NCI-H345 (cell line): Measurements from ENCODE around the gene PNPLA7.
"Not testable (repeated sequence)": the region's sequence is repeated elsewhere in the genome, so short reads cannot be mapped to it uniquely, and the experiment has no call there.

Source experiments
- DNase-seq: peaks from one replicate; lab custom pipeline; 2025; lab: John Stamatoyannopoulos, UW

PNPLA7 gene

DNA sequence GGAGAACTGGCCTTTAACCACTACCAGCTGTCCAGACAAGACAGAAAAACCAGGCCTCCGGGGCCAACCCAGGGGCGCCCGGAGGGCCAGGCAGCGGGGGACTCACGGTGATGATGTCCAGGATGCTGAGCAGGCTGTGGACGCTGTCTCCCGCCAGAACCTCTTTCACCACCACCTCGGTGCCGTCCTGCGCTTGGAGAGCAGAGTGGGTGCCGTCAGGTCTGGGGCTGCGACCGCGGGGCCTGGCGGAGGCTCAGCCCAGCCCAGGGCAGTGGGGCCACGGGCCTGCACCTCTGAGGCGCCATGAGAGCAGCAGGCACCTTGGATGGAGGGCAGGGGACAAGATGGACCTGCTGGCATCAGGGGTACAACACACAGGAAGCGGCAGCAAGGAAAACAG, 9.7 kb downstream of the PNPLA7 start:
- DNase-seq: no peak

DNA sequence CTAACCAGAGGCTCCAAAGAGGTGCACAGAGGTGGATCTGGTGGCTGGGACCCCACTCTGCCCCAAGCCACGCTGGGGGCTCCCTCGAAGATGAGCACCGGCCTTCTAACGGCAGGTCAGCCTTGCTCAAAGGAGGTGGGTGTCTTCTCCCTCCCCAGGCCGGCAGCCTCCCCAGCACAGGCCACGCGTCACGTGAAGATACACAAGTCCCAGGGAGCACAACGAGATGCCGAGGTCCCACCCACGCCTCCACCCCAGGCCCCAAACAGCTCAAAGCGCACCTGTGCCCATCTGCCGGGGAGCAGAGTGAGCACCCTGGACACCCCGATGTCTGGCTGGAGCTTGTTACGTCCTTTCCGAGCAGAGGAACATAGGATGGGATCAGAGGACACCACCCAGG, 12.1 kb downstream of the PNPLA7 start:
- DNase-seq: no peak

- not testable (repeated sequence) for DNase-seq
Observed at GRCh38 chr9:137536594-137537131, 13.5 kb downstream of the PNPLA7 start.

DNA sequence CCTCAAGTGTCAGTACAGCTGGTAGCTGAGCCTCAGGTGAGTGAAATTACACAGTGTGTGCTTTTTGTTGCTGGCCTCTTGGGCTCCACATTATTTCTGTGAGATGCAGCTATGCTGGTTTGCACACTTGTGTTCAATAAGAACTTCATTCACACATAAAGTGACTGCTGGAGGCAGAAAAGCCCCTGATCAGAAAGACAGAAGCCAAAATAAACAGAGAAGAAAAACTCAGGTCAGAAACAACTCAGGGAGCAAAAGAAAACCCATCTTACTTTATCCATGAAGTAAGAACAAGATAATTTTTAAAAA, 15.1 kb downstream of the PNPLA7 start:
- no peak for DNase-seq

DNA sequence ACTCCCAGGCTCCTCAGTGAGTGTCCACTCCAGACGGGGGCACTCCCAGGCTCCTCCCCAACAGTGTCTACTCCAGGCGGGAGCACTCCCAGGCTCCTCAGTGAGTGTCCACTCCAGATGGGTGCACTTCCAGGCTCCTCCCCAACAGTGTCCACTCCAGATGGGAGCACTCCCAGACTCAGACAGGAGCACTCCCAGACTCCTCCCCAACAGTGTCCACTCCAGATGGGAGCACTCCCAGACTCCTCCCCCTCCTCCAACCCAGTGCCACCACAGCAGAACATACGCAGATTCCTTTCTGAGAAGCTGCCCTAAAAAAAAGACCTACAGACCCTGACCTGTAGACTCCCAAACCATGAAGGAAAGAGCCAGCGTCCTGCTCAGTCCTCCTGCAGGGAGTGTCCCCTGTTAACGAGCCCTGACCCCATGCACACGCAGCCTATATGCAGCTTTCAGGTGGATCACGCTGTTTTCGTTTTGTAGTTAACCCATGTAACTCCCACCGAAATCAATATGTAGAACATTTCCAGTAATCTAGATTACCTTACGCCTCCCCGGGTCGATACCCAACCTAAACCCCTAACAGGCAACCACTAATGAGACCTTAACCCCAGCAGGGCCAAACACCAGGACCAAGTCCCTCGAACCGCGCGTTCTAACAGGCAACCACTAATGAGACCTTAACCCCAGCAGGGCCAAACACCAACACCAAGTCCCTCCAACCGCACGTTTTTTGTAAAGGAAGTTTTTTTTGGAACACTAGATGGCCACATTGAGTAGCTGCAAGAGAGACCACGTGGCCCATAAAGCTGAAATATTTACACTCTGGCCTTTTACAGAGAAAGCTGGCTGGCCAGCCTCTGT, 15.7 kb downstream of the PNPLA7 start:
- peak; percentile 78 for DNase-seq

GRCh38 chr9:137532891-137533468, 17.2 kb downstream of the PNPLA7 start:
- not testable (repeated sequence) for DNase-seq

DNA sequence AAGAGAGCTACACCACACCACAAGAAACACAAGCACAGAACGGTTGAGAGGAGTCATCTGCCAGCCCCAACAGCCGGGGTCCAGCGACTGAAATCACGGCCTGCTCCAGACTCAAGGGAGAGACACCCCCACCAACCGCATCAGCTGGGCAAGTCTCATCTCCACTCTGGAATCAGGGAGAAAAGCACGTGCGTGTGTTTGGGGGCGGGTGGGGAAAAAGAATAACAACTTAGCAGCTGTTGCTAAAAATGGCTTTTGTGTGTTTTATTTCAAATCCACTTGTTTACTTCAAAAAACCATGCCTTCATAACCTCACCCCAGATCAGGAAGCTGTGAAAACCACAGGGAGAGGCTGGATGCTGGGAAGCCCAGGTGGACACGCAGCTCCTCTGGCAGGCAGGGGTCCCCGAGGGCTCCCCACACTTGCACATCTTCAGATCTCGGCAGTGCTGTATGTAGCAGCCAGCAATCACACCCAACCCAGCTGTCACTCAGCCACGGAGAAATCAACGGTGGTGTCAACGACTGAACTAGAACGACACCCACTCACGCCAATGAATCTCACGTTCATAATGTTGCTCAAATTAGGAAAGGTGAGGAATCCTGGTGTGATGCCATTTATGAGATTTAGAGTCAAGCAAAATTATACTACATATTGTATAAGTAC, 19.0 kb downstream of the PNPLA7 start:
- no peak for DNase-seq

DNA sequence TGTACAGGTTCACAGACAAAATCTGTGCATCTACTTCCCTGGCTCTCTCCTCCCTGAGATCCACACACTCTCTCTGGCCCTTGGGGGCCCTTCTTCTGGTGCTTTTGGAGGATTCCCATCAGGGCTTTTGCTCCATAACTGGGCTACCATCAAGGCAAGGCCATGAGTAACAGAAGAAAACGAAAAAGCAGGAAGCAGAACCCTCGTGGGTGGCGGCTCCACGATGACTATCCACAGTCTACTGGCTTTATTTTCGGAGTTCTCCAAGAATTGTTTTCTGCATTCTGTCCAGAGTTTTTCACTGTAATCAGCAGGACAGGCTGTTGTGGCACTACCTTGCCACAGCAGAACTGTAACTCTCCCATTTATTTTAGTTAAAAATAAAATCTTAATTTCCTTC, 19.9 kb downstream of the PNPLA7 start:
- DNase-seq: no peak

DNA sequence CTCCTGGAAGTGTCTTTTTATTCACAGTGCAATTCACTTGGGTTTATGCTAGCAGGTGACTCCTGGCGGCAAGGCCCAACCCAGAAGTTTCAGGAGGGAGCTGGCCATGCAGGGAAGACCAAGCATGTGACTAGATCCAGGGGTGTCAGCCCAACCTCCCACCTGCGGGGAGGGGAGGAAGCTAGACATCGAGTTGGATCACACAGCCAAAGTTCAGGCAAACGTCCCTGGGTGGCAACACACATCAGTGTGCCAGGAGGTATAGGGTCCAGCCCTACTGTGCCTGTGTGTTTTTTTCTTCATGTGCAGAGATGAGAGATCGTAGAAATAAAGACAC, 25.3 kb downstream of the PNPLA7 start:
- DNase-seq: no peak

GRCh38 chr9:137524161-137524980, 25.8 kb downstream of the PNPLA7 start:
- no peak for DNase-seq

DNA sequence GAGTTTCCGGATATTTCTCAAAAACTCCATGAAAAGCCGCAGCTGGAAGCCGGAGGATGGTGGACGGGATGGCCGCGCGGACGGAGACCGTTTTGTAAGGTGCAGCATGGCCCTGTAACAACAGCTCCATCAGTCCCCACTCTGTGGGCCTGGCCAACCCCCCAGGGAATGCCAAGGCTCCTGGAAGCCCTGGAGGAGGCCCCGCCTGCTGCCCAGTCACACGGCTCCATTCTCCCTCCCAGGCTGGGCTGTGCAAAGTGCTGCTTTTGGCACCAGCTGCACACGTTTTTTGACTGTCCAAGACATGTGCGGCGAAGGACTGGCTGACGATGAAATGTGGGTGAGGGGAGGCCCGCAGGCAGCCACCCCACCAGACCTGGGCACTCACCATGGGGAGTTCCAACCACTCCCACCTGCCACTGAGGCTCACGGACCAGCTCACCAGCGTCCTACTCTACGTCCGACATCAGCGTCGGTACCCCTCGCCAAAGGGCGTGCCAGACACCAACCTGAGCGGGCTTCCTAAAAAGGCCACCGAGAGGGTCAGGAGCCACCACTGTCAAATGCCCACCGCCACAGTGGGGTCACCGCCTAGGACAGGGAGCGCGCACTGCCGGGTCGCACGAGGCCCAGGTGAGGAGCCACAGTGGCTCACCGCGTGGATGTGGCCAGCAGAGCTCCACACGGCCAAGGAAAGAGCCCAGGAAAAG, 27.3 kb downstream of the PNPLA7 start:
- DNase-seq: no peak

DNA sequence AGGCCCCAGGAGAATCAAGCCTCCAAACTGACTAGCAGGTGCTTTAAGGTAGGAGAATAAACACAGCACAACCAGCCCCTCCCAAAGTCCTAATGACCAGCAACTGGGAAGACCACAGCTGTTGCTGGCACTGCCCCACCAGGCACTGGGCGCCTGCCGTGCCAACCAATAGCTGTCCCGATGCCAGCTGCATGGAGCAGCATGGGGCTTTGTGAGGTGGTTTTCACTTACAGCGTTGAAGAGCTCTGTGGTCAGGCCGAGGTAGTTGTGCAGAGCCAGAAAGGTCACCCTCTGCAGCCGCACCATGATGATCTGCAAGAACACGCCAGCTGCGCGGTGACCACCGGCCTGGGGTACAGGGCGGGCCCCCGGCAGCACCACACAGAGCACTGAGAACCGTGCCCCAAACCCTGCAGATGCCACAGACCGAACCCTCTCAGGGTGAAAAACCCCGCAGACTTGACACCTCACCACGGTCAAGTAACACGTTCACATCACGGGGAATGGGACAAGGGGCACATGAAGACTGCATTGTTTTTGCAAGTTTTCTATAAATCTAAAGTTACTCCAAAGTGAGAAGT, 28.7 kb downstream of the PNPLA7 start:
- DNase-seq: no peak

GRCh38 chr9:137520614-137521404, 29.4 kb downstream of the PNPLA7 start:
- DNase-seq: no peak

DNA sequence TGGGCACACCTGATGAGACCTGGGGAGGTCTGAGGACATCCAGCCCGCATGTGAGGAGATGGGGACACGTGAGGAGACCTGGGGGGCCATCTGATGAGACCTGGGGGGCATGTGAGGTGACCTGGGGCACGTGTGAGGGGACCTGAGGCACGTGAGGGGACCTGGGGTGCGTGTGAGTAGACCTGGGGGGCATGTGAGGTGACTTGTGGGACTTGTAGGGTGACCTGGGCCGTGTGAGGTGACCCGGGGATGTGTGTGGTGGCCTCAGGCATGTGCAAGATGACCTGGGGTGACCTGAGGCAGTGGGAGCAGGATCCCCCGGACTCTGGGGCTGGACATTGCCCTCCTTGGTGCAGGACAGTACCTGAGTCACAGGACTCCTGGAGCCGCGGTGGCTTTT, 30.6 kb downstream of the PNPLA7 start:
- DNase-seq: no peak

DNA sequence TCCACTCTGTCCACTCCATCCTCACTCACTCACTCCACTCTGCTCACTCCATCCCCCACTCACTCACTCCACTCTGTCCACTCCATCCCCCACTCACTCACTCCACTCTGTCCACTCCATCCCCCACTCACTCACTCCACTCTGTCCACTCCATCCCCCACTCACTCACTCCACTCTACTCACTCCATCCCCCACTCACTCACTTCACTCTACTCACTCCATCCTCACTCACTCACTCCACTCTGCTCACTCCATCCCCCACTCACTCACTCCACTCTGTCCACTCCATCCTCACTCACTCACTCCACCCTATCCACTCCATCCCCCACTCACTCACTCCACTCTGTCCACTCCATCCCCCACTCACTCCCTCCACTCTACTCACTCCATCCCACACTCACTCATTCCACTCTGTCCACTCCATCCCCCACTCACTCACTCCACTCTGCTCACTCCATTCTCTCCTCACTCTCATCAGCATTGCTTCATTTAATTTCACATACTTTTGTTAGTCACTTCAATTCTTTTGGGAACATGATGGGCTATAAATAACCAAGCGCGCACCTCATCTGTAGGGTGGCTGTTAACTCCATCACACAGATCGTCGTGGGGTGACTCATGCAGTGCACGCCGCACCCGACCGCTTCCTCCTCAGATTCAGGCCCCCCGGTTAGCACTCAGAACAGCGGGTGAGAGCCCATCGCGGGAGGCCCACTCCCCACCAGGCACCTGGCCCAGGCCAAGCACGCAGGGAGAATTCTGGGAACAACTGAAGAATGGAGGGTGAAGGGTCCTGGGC, 31.3 kb downstream of the PNPLA7 start:
- DNase-seq: not testable (repeated sequence)

GRCh38 chr9:137516144-137516917, 33.9 kb downstream of the PNPLA7 start:
- no peak for DNase-seq

DNA sequence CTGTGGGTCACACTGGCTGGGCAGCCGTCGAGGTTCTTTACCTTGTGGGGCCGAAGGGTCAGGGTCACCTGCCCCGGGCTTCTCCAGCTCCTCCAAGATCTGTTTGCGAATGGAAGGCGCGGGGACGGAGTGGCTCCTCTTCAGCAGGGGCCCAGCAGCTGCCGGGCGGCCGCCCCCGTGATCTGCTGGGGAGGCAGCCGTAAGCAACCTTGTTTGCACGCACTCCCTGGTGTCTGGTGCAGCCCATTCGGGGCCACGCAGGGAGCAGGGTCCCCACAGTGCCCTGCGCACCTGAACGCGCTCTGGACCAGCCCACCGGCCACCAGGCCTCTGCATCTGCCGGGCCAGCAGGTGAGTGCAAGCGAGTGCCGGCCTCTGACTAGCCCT, 34.9 kb downstream of the PNPLA7 start:
- no peak for DNase-seq

DNA sequence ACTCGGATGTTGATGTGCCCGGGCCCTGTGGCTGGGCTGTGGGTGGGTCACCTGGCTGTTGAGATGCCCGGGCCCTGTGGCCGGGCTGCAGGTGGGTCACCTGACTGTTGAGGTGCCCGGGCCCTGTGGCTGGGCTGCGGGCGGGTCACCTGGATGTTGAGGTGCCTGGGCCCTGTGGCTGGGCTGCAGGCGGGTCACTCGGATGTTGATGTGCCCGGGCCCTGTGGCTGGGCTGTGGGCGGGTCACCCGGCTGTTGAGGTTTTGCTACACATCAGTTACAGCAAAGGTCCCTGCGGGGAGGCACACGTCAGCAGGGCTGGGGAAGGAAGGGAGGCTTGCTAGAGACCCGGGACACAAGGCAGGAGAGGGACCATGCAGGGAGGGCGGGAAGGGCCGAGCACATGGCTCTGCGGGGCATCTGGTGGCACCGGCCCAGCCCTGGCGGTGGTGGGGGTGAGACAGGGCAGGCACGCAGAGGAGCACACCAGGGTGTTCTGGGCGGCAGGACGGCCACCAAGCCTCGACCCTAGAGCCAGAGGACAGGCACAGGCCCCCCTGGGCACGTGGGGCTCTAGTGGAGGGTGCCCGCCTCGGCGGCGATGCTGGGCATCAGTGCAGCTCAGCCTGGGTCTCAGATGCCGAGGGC, 35.4 kb downstream of the PNPLA7 start:
- DNase-seq: no peak
